Glutamatergic neuron (in vitro differentiated cells): ENCODE data around the gene PTGER1. TPM values are rescaled to one million over a fixed set of nuclear protein-coding genes. Genes with fewer than 3 reads are reported as not detected.
A peak's percentile ranks its signal among the peaks of the same experiment; 100 is the strongest.
"Not testable (repeated sequence)": the region's sequence is repeated elsewhere in the genome, so short reads cannot be mapped to it uniquely, and the experiment has no call there.

Experiments
- DNase-seq: peaks from one replicate; pipeline ENCODE4 v3.0.0; 2022
- H3K27ac Mint-ChIP-seq: one replicate; pipeline ENCODE4 v1.8.0; 2020; ENCODE audit warnings: mild to moderate bottlenecking, mixed read lengths, inconsistent platforms; ENCODE audit not compliant: unreplicated experiment
- H3K27me3 Mint-ChIP-seq: one replicate; pipeline ENCODE4 v1.8.0; 2020; ENCODE audit warnings: mild to moderate bottlenecking, moderate library complexity, mixed read lengths, inconsistent platforms; ENCODE audit not compliant: unreplicated experiment
- H3K36me3 Mint-ChIP-seq: one replicate; pipeline ENCODE4 v1.8.0; 2020; ENCODE audit warnings: mild to moderate bottlenecking, mixed read lengths, inconsistent platforms; ENCODE audit not compliant: unreplicated experiment
- H3K4me1 Mint-ChIP-seq: one replicate; pipeline ENCODE4 v1.8.0; 2020; ENCODE audit warnings: mild to moderate bottlenecking, low read depth, mixed read lengths, inconsistent platforms; ENCODE audit not compliant: unreplicated experiment
- H3K4me3 Mint-ChIP-seq: one replicate; pipeline ENCODE4 v1.8.0; 2020; ENCODE audit warnings: mild to moderate bottlenecking, mixed read lengths, inconsistent platforms; ENCODE audit not compliant: unreplicated experiment
- H3K9me3 Mint-ChIP-seq: one replicate; pipeline ENCODE4 v1.8.0; 2020; ENCODE audit warnings: mild to moderate bottlenecking, moderate library complexity, mixed read lengths, inconsistent platforms; ENCODE audit not compliant: unreplicated experiment
- total RNA-seq: library from RNA; stranded (reverse); fragmentation: NEBNext Ultra II Directional; extraction: Animal tissue kit (Norgen Biotek cat#: 25700); gene quantifications from one replicate; pipeline ENCODE4 v1.2.1, GENCODE V29; 2021; ENCODE audit not compliant: unreplicated experiment
- TF ChIP-seq, protein P1 (sequence below): fragments of 200-600 bp; sonication (generic); IDR thresholded peaks from one replicate; pipeline ENCODE4 v1.5.0; 2021; ENCODE audit not compliant: partially characterized antibody, unreplicated experiment

Gene PTGER1
- total RNA-seq, 1 donor from 2014 or later = 2.0 TPM

GRCh38 chr19:14510311-14511228, 35.4 kb upstream of the PTGER1 start:
- H3K27ac Mint-ChIP-seq = no peak overlapping the region
- peaks cover 10% of the 10 kb centered on the region for H3K4me1 Mint-ChIP-seq
- H3K36me3 Mint-ChIP-seq = peaks cover 10% of the 10 kb centered on the region
- peaks cover 3% of the 10 kb centered on the region for H3K27me3 Mint-ChIP-seq
- no peak overlapping the region for H3K4me3 Mint-ChIP-seq
- TF ChIP-seq, protein P1, sequence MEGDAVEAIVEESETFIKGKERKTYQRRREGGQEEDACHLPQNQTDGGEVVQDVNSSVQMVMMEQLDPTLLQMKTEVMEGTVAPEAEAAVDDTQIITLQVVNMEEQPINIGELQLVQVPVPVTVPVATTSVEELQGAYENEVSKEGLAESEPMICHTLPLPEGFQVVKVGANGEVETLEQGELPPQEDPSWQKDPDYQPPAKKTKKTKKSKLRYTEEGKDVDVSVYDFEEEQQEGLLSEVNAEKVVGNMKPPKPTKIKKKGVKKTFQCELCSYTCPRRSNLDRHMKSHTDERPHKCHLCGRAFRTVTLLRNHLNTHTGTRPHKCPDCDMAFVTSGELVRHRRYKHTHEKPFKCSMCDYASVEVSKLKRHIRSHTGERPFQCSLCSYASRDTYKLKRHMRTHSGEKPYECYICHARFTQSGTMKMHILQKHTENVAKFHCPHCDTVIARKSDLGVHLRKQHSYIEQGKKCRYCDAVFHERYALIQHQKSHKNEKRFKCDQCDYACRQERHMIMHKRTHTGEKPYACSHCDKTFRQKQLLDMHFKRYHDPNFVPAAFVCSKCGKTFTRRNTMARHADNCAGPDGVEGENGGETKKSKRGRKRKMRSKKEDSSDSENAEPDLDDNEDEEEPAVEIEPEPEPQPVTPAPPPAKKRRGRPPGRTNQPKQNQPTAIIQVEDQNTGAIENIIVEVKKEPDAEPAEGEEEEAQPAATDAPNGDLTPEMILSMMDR = no peak
- no peak for DNase-seq
- peaks cover 8% of the 10 kb centered on the region for H3K9me3 Mint-ChIP-seq

DNA sequence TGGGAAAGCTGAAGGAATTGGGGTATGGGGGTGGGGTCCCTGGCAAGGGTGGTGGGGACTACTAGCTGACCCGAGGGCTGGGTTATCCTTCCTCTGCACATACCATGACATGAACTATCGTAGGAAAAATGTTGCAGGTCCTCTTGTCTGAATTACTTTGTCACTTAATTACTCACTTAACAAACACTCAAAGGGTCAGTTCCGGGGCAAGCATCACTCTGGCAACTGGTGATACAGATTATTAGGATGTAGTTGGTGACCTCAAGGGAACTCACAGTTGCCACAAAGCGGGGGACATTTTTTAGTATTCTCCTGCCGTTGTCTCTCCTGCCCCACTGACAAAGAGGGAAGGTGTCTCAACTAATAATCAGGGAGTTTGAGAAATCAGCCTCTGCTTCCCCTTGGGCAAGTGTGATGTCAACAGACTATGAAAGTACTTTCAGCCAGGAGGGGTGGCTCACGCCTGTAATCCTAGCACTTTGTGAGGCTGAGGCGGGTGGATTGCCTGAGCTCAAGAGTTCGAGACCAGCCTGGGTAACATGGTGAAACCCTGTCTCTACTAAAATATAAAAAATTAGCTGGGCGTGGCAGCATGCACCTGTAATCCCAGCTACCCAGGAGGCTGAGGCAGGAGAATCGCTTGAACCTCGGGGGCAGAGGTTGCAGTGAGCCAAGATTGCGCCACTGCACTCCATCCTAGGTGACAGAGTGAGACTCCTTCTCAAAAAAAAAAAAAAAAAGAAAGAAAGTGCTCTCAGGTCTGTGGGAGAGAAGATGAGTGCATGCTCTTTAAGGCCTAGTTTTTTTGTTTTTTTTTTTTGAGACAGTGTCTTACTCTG, 32.8 kb upstream of the PTGER1 start:
- H3K4me3 Mint-ChIP-seq = no peak overlapping the region
- H3K27ac Mint-ChIP-seq = no peak overlapping the region
- peaks cover 2% of the 10 kb centered on the region for H3K27me3 Mint-ChIP-seq
- H3K9me3 Mint-ChIP-seq = peaks cover 3% of the 10 kb centered on the region
- no peaks in the 10 kb centered on the region for H3K36me3 Mint-ChIP-seq
- no peak for DNase-seq
- no peaks in the 10 kb centered on the region for H3K4me1 Mint-ChIP-seq
- TF ChIP-seq, protein P1 = no peak

- no peaks in the 10 kb centered on the region for H3K36me3 Mint-ChIP-seq
- no peak overlapping the region for H3K27ac Mint-ChIP-seq
- H3K4me3 Mint-ChIP-seq = no peak overlapping the region
- H3K4me1 Mint-ChIP-seq = no peaks in the 10 kb centered on the region
- TF ChIP-seq, protein P1 = peak; percentile 86
- no peaks in the 10 kb centered on the region for H3K9me3 Mint-ChIP-seq
- peak; percentile 77 for DNase-seq
- H3K27me3 Mint-ChIP-seq = peaks cover 4% of the 10 kb centered on the region
Observed at GRCh38 chr19:14505488-14506239, 30.5 kb upstream of the PTGER1 start.

DNA sequence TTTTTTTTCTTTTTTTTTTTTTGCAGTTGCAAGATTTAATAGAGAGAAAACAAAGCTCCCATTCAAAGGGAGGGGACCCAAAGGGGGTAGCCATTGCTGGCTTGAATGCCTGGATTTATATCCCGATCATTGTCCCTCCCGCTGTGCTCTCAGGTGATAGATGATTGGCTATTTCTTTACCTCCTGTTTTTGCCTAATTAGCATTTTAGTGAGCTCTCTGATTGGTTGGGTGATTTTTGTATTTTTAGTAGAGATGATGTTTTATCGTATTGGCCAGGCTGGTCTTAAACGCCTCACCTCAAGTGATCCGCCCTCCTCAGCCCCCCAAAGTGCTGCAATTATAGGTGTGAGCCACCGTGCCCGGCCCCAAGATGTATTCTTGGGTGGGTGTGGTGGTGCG, 29.4 kb upstream of the PTGER1 start:
- not testable (repeated sequence) for H3K4me1 Mint-ChIP-seq, H3K36me3 Mint-ChIP-seq, H3K27me3 Mint-ChIP-seq, DNase-seq, H3K27ac Mint-ChIP-seq, H3K9me3 Mint-ChIP-seq, H3K4me3 Mint-ChIP-seq

DNA sequence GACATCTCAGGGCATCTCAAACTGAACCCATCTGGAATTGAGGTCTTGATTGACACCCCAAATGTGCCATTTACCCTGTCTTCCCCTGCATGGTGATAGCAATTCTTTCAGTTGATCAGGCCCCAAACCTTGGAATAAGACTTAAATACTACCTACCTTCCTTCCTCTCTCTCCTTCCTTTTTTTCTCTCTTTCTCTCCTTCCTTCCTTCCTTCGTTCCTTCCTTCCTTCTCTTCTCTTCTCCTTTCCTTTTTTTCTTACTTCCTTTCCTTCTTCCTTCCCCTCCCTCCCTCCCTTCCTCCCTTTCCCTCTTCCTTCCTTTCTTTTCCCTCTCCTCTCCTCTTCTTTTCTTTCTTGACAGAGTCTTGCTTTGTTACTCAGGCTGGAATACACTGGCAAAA, 28.1 kb upstream of the PTGER1 start:
- Mint-ChIP-seq H3K4me1 (no peaks in the 10 kb centered on the region), H3K27ac (no peak overlapping the region), H3K9me3 (no peaks in the 10 kb centered on the region), H3K36me3 (no peaks in the 10 kb centered on the region), H3K27me3 (peaks cover 4% of the 10 kb centered on the region), H3K4me3 (no peak overlapping the region)
- TF ChIP-seq, protein P1 = no peak
- no peak for DNase-seq
